DOHH2 (cell line): ENCODE measurements around the gene ZNF341.

Experiments
- EZH2phosphoT487 ChIP-seq: fragments of 200-600 bp; sonication (generic); IDR thresholded peaks from 2 replicates; pipeline ENCODE4 v1.6.1; 2017; ENCODE audit warnings: borderline replicate concordance, mild to moderate bottlenecking, antibody characterized with exemption, low read length, moderate library complexity, mixed read lengths
- TF ChIP-seq, protein P1 (sequence below): fragments of 200-600 bp; sonication (generic); IDR thresholded peaks from one replicate; pipeline ENCODE4 v1.5.1; 2014; ENCODE audit warnings: antibody characterized with exemption, mild to moderate bottlenecking, low read depth, low read length; ENCODE audit not compliant: poor library complexity, severe bottlenecking

DNA sequence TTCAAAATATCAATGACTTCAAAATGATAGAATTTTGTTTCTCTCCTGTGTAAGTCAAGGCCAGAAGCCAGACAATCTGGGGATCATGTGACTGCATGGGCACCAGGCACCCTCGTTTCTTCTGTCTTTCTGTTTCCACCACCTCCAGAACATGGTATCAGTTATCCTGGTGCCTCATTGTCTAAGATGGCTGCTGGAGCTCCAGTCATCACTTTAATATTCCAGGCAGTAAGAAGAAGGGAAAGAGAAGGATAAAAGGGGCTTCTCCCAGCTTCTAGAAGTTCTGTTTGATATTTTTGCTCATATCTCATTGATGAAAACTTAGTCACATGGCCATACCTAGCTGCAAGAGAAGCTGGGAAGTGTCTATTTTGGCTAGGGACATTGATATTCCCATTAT is 25.7 kb downstream of the ZNF341 start:
- TF ChIP-seq EZH2phosphoT487, result no peak
- TF ChIP-seq, protein P1, sequence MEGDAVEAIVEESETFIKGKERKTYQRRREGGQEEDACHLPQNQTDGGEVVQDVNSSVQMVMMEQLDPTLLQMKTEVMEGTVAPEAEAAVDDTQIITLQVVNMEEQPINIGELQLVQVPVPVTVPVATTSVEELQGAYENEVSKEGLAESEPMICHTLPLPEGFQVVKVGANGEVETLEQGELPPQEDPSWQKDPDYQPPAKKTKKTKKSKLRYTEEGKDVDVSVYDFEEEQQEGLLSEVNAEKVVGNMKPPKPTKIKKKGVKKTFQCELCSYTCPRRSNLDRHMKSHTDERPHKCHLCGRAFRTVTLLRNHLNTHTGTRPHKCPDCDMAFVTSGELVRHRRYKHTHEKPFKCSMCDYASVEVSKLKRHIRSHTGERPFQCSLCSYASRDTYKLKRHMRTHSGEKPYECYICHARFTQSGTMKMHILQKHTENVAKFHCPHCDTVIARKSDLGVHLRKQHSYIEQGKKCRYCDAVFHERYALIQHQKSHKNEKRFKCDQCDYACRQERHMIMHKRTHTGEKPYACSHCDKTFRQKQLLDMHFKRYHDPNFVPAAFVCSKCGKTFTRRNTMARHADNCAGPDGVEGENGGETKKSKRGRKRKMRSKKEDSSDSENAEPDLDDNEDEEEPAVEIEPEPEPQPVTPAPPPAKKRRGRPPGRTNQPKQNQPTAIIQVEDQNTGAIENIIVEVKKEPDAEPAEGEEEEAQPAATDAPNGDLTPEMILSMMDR, result no peak
